HepG2 (cell line): ENCODE results near the gene MCMBP. TPM values are rescaled to one million over a fixed set of nuclear protein-coding genes. Genes with fewer than 3 reads are reported as not detected.
A peak's percentile ranks its signal among the peaks of the same experiment; 100 is the strongest.
"Not testable (repeated sequence)": the region's sequence is repeated elsewhere in the genome, so short reads cannot be mapped to it uniquely, and the experiment has no call there.

Experiments
- ATAC-seq: fragments of 200-7000 bp; cut with Tn5 transposase; 3 replicates; pipeline ENCODE4 v1.9.1; 2020; ENCODE audit warnings: mild to moderate bottlenecking, moderate library complexity
- BruUV-seq: library from RNA; stranded (reverse); fragments of 400-500 nt; replicated peaks from 2 replicates; lab custom pipeline; 2021; lab: Mats Ljungman, UMichigan
- CTCF ChIA-PET: fragments of 300-600 bp; formaldehyde crosslinking; extraction: SDS; loops from one replicate; lab custom pipeline; 2021; ENCODE audit warnings: low total read pairs, inconsistent platforms, low intra/inter-chr PET ratio; lab: Yijun Ruan, JAX
- POLR2A ChIA-PET: fragments of 350-600 bp; sonication (Branson Sonifier 250); formaldehyde crosslinking; loops from one replicate; lab custom pipeline; 2020; ENCODE audit warnings: antibody characterized with exemption, inconsistent platforms; lab: Yijun Ruan, JAX
- DNase-seq: peaks from one replicate; pipeline ENCODE4 v3.0.0-alpha.2; 2015; ENCODE audit warnings: low spot score
- FAIRE-seq: peaks from 3 replicates; lab custom pipeline; 2011; peaks lifted over from hg19 to GRCh38; lab: Jason Lieb, UNC
- H2AFZ ChIP-seq: one replicate; pipeline ENCODE4 v1.6.1; 2011; ENCODE audit warnings: low read length, inconsistent platforms
- H3K27ac ChIP-seq: fragments of 300-600 bp; 3 replicates; pipeline ENCODE4 v1.8.0; 2011; ENCODE audit warnings: mixed run types, mild to moderate bottlenecking, mixed read lengths, low read length, inconsistent platforms; ENCODE audit not compliant: insufficient read depth; ENCODE audit errors: extremely low read length
- H3K27me3 ChIP-seq, 2 experiments: fragments of 200-600 bp in 1 of 2; 2 replicates in 1 of 2; 3 replicates in 1 of 2; pipeline versions ENCODE4 v1.6.0 to v1.8.0; 2011; ENCODE audit warnings: low read length in 2 of 2, mild to moderate bottlenecking in 2 of 2, moderate library complexity in 2 of 2, inconsistent platforms in 1 of 2; ENCODE audit not compliant: insufficient read depth in 2 of 2, control insufficient read depth in 1 of 2
- H3K36me3 ChIP-seq, 2 experiments: fragments of 200-600 bp in 1 of 2; replicated peaks in 1 of 2; 2 replicates in 1 of 2; 3 replicates in 1 of 2; pipeline versions ENCODE4 v1.5.1 to v1.8.0; 2011; ENCODE audit warnings: low read length in 2 of 2, inconsistent platforms in 1 of 2; ENCODE audit not compliant: insufficient read depth in 2 of 2, control insufficient read depth in 1 of 2
- H3K4me1 ChIP-seq: 2 replicates; pipeline ENCODE4 v1.5.1; 2012; ENCODE audit warnings: low read length, inconsistent platforms; ENCODE audit not compliant: insufficient read depth
- H3K4me2 ChIP-seq: 2 replicates; pipeline ENCODE4 v1.6.0; 2011; ENCODE audit warnings: low read depth, low read length, inconsistent platforms
- H3K4me3 ChIP-seq, 3 experiments: fragments of 200-600 bp in 1 of 3; sonication (generic), shearing (Covaris generic) in 1 of 3; replicated peaks in 1 of 3; 2 replicates each; pipeline ENCODE4 v1.5.1; 2011 to 2016; ENCODE audit warnings: low read length in 3 of 3, inconsistent platforms in 2 of 3, low read depth in 2 of 3, mild to moderate bottlenecking in 2 of 3, control low read depth in 1 of 3, mixed read lengths in 1 of 3; ENCODE audit not compliant: insufficient read depth in 1 of 3
- H3K79me2 ChIP-seq: one replicate; pipeline ENCODE4 v1.6.1; 2011; ENCODE audit warnings: low read length, inconsistent platforms; ENCODE audit not compliant: insufficient read depth
- H3K9ac ChIP-seq: 2 replicates; pipeline ENCODE4 v1.6.0; 2011; ENCODE audit warnings: mild to moderate bottlenecking, low read depth, low read length, inconsistent platforms; ENCODE audit not compliant: insufficient read depth
- H3K9me3 ChIP-seq: 2 replicates; pipeline ENCODE4 v1.5.1; 2012; ENCODE audit warnings: mild to moderate bottlenecking, low read length
- H4K20me1 ChIP-seq: 2 replicates; pipeline ENCODE4 v1.6.0; 2011; ENCODE audit warnings: inconsistent platforms, mild to moderate bottlenecking, low read length, moderate library complexity; ENCODE audit not compliant: insufficient read depth
- MAFF ChIP-seq: IDR thresholded peaks from 2 replicates; pipeline ENCODE4 v1.6.1; 2011; ENCODE audit warnings: low read depth, low read length, improper control_type of control experiment
- MAFK ChIP-seq, 2 experiments: IDR thresholded peaks in 1 of 2; conservative IDR thresholded peaks in 1 of 2; 2 replicates each; pipeline ENCODE4 v1.6.1; 2011; ENCODE audit warnings: improper control_type of control experiment in 2 of 2, low read length in 2 of 2
- WGBS: methylation state at CpG from one replicate; pipeline ENCODE4 v1.1.6; 2017; ENCODE audit warnings: low lambda C conversion rate; 5-methylcytosine and 5-hydroxymethylcytosine counted together
- in situ Hi-C: cut with HindIII; loops from 2 replicates; pipeline ENCODE4 v1.10.0; 2017; ENCODE audit warnings: low pct_unique_long_range_greater_than_20kb; ENCODE audit not compliant: extremely low pct_ligation_motif_present
- intact Hi-C: fragments of 100-400 bp; cut with micrococcal nuclease; formaldehyde crosslinking; loops from one replicate; pipeline ENCODE4 v1.10.0; 2022; ENCODE audit not compliant: unreplicated experiment
- polyA plus RNA-seq, 8 experiments: library from polyadenylated mRNA; depleted of rRNA in 3 of 8; stranded (reverse) in 7 of 8; unstranded in 1 of 8; fragments of >200 nt; fragmentation: Illumina TruSeq in 4 of 8; extraction: Trizol in 4 of 8; gene quantifications; 2 replicates each; pipeline versions ENCODE4 v1.2.1 to v1.2.3, GENCODE V29; 2011 to 2016; ENCODE audit warnings: low read depth in 4 of 8, missing spikeins in 1 of 8, mixed read lengths in 1 of 8; ENCODE audit not compliant: insufficient read depth in 1 of 8
- total RNA-seq, 5 experiments: library from RNA; depleted of rRNA; stranded (reverse); fragments of >200 nt; fragmentation: Illumina TruSeq; extraction: Trizol; gene quantifications; 2 replicates each; pipeline ENCODE4 v1.2.3, GENCODE V29; 2016; ENCODE audit warnings: low read depth in 1 of 5
- TF ChIP-seq, protein P1 (sequence below): sonication (generic); formaldehyde crosslinking; IDR thresholded peaks from 2 replicates; pipeline ENCODE4 v1.4.0; 2020; ENCODE audit warnings: mild to moderate bottlenecking, missing genetic modification reagents
- TF ChIP-seq, protein P2 (sequence below): sonication (generic); formaldehyde crosslinking; IDR thresholded peaks from 2 replicates; pipeline ENCODE4 v1.4.0; 2020; ENCODE audit warnings: missing genetic modification reagents, mild to moderate bottlenecking, borderline replicate concordance

Gene MCMBP
- total and polyA plus RNA-seq, 2 of the 13 experiments (the other 11 are each of a cell fraction or from before 2014, with no cell fraction given) = 35.7 to 62.4 TPM

DNA sequence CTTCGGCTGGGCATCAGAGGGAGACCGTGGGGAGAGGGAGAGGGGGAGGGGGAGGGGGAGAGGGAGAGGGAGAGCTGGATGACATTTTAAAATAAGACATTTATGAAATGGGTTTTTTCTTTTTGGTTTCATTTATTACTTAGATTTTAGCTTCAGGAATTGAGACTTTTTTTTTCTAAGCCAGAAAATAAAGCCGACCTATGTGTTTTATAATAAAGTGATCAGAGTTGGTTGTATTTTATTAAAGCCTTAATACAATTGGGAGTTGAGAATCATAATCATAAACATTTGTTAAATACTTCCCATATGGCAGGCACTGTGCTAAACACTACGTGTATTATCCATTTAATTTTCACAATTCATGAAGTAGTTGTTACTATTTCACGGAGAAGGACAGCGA, 76.6 kb downstream of the MCMBP start:
- WGBS = 96% methylated on average over 6 of the region's 6 CpGs
- Histone ChIP-seq H3K4me3 (no peak overlapping the region), H3K4me2 (no peak overlapping the region), H3K9ac (no peak overlapping the region), H3K9me3 (no peaks in the 10 kb centered on the region), H3K79me2 (no peaks in the 10 kb centered on the region), H3K27me3 (no peaks in the 10 kb centered on the region), H3K27ac (no peak overlapping the region), H3K36me3 (peaks cover 0 to 15% of the 10 kb centered on the region in 2 experiments; a peak in 4 of 5 replicates), H2AFZ (no peak overlapping the region), H3K4me1 (no peaks in the 10 kb centered on the region), H4K20me1 (no peaks in the 10 kb centered on the region)
- in situ Hi-C loops (no loop called here), intact Hi-C loops (no loop called here)
- FAIRE-seq = no peak
- no TSS peak for BruUV-seq
- TF ChIP-seq, protein P1, sequence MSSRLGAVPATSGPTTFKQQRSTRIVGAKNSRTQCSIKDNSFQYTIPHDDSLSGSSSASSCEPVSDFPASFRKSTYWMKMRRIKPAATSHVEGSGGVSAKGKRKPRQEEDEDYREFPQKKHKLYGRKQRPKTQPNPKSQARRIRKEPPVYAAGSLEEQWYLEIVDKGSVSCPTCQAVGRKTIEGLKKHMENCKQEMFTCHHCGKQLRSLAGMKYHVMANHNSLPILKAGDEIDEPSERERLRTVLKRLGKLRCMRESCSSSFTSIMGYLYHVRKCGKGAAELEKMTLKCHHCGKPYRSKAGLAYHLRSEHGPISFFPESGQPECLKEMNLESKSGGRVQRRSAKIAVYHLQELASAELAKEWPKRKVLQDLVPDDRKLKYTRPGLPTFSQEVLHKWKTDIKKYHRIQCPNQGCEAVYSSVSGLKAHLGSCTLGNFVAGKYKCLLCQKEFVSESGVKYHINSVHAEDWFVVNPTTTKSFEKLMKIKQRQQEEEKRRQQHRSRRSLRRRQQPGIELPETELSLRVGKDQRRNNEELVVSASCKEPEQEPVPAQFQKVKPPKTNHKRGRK (CRISPR knock-in tag) = no peak
- TF ChIP-seq MAFK (conservative IDR thresholded peaks at IDR 0.05 in 1 of 2, IDR thresholded peaks at IDR 0.05 in 1 of 2; ENCODE audit: low read length in 2 of 2) (peak in 1 of 2 experiments; percentile 69; a peak in 2 of 4 replicates), MAFF (peak; percentile 31; the same call in 1 of the 2 replicates)
- TF ChIP-seq, protein P2, sequence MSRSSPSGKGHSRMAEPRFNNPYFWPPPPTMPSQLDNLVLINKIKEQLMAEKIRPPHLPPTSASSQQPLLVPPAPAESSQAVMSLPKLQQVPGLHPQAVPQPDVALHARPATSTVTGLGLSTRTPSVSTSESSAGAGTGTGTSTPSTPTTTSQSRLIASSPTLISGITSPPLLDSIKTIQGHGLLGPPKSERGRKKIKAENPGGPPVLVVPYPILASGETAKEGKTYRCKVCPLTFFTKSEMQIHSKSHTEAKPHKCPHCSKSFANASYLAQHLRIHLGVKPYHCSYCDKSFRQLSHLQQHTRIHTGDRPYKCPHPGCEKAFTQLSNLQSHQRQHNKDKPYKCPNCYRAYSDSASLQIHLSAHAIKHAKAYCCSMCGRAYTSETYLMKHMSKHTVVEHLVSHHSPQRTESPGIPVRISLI (CRISPR knock-in tag) = no peak
- ATAC-seq = no peak
- ChIA-PET CTCF (no interaction called here), POLR2A (no interaction called here)
- no peak for DNase-seq

DNA sequence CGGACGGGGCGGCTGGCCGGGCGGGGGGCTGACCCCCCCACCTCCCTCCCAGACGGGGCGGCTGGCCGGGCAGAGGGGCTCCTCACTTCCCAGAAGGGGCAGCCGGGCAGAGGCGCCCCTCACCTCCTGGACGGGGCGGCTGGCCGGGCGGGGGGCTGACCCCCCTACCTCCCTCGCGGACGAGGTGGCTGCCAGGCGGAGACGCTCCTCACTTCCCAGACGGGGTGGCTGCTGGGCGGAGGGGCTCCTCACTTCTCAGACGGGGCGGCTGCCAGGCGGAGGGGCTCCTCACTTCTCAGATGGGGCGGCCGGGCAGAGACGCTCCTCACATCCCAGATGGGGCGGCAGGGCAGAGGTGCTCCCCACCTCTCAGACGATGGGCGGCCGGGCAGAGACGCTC, 77.5 kb downstream of the MCMBP start:
- intact Hi-C loops, H3K4me2 ChIP-seq, ATAC-seq, H3K79me2 ChIP-seq, H3K9me3 ChIP-seq, H2AFZ ChIP-seq, H3K4me1 ChIP-seq, H3K27ac ChIP-seq, DNase-seq, CTCF ChIA-PET, FAIRE-seq, H3K27me3 ChIP-seq, in situ Hi-C loops, BruUV-seq, H3K4me3 ChIP-seq, POLR2A ChIA-PET, H3K9ac ChIP-seq, H4K20me1 ChIP-seq: not testable (repeated sequence)
- 97% methylated on average over 6 of the region's 32 CpGs for WGBS
- peaks cover 0 to 15% of the 10 kb centered on the region in 2 experiments; a peak in 4 of 5 replicates for H3K36me3 ChIP-seq
